ENCODE results near the gene FOXC1.

The FOXC1 gene

GRCh38 chr6:1645466-1646185, 35.9 kb downstream of the FOXC1 start:
- no peak for DNase-seq

- DNase-seq: no peak
Measured at GRCh38 chr6:1651362-1651761, 41.6 kb downstream of the FOXC1 start.

- no peak for DNase-seq
Measured at GRCh38 chr6:1652842-1653241, 43.1 kb downstream of the FOXC1 start.

GRCh38 chr6:1654054-1654453, 44.3 kb downstream of the FOXC1 start:
- DNase-seq: no peak

GRCh38 chr6:1657116-1657770, 47.5 kb downstream of the FOXC1 start:
- DNase-seq: no peak

GRCh38 chr6:1657771-1658165, 48.1 kb downstream of the FOXC1 start:
- DNase-seq: no peak

- DNase-seq: no peak
Measured at GRCh38 chr6:1658212-1659005, 48.7 kb downstream of the FOXC1 start.

GRCh38 chr6:1659816-1660215, 50.1 kb downstream of the FOXC1 start:
- DNase-seq: no peak

GRCh38 chr6:1662534-1662933, 52.8 kb downstream of the FOXC1 start:
- no peak for DNase-seq
